ENCODE data around the gene TMEM52B.

Gene TMEM52B

GRCh38 chr12:10214136-10214894 is 35.5 kb downstream of the TMEM52B start:
- ChIA-PET CTCF (interaction anchor here (0.6 to 1.9 kb wide), 10 partner anchors 22 to 590 kb away, joined by 3 to 7 read pairs (median 4); no protein-coding TSS in a partner anchor), POLR2A (interaction anchor here (0.6 to 1.6 kb wide), 5 partner anchors 9 to 268 kb away, joined by 3 to 4 read pairs (median 3); partner anchors contain the start of gene KLRC3)

More at GRCh38 chr12:10214136-10214894, 35.5 kb downstream of the TMEM52B start:
- Histone ChIP-seq H3K36me3 (ENCODE audit: control insufficient read depth in 2 of 2, insufficient read depth in 1 of 2, low read length in 2 of 2) (peaks cover 7 to 16% of the 10 kb centered on the region in 2 experiments; a peak in 2 of 3 replicates), H3K27ac (ENCODE audit: extremely low read depth, low read depth, low read length) (peak overlapping the region; percentile 93; the same call in 1 of the 2 replicates), H3K4me3 (ENCODE audit: low read depth, low read length) (peak overlapping the region; percentile 98), H3K4me1 (ENCODE audit: control insufficient read depth, insufficient read depth, low read length) (peaks cover 6% of the 10 kb centered on the region), H3K9me3 (ENCODE audit: control insufficient read depth, insufficient read depth, low read depth, low read length) (no peaks in the 10 kb centered on the region)
- TF ChIP-seq OSR2 (tag by site-specific recombination; IDR thresholded peaks at IDR 0.05) (peak; percentile 59; the same call in 1 of the 2 replicates), ZFP41 (tag by site-specific recombination; IDR thresholded peaks at IDR 0.05; ENCODE audit: borderline replicate concordance) (no peak), ZNF362 (tag by site-specific recombination; IDR thresholded peaks at IDR 0.05) (0 out of 2 replicates have a peak, but pooled peaks have one; percentile 11), ZNF157 (tag by site-specific recombination; IDR thresholded peaks at IDR 0.05) (no peak), FEZF1 (tag by site-specific recombination; IDR thresholded peaks at IDR 0.05) (0 out of 2 replicates have a peak, but pooled peaks have one; percentile 7), OVOL3 (tag by site-specific recombination; IDR thresholded peaks at IDR 0.05) (no peak), ZBTB48 (tag by site-specific recombination; IDR thresholded peaks at IDR 0.05) (peak; percentile 60; the same call in 1 of the 2 replicates), ZNF266 (tag by site-specific recombination; IDR thresholded peaks at IDR 0.05; ENCODE audit: low read depth) (no peak), PRDM2 (tag by site-specific recombination; IDR thresholded peaks at IDR 0.05; ENCODE audit: borderline replicate concordance) (no peak), KLF10 (tag by site-specific recombination; IDR thresholded peaks at IDR 0.05) (peak; percentile 16; the same call in 1 of the 2 replicates), ZNF623 (tag by site-specific recombination; IDR thresholded peaks at IDR 0.05) (no peak), ZNF140 (tag by site-specific recombination; IDR thresholded peaks at IDR 0.05) (no peak), ZNF423 (tag by site-specific recombination; IDR thresholded peaks at IDR 0.05) (no peak), ZNF404 (tag by site-specific recombination; IDR thresholded peaks at IDR 0.05) (no peak)
- TF ChIP-seq, protein P1, sequence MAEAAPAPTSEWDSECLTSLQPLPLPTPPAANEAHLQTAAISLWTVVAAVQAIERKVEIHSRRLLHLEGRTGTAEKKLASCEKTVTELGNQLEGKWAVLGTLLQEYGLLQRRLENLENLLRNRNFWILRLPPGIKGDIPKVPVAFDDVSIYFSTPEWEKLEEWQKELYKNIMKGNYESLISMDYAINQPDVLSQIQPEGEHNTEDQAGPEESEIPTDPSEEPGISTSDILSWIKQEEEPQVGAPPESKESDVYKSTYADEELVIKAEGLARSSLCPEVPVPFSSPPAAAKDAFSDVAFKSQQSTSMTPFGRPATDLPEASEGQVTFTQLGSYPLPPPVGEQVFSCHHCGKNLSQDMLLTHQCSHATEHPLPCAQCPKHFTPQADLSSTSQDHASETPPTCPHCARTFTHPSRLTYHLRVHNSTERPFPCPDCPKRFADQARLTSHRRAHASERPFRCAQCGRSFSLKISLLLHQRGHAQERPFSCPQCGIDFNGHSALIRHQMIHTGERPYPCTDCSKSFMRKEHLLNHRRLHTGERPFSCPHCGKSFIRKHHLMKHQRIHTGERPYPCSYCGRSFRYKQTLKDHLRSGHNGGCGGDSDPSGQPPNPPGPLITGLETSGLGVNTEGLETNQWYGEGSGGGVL (tag by site-specific recombination; IDR thresholded peaks at IDR 0.05): 0 out of 2 replicates have a peak, but pooled peaks have one; percentile 8
- TF ChIP-seq, protein P2, sequence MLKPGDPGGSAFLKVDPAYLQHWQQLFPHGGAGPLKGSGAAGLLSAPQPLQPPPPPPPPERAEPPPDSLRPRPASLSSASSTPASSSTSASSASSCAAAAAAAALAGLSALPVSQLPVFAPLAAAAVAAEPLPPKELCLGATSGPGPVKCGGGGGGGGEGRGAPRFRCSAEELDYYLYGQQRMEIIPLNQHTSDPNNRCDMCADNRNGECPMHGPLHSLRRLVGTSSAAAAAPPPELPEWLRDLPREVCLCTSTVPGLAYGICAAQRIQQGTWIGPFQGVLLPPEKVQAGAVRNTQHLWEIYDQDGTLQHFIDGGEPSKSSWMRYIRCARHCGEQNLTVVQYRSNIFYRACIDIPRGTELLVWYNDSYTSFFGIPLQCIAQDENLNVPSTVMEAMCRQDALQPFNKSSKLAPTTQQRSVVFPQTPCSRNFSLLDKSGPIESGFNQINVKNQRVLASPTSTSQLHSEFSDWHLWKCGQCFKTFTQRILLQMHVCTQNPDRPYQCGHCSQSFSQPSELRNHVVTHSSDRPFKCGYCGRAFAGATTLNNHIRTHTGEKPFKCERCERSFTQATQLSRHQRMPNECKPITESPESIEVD (tag by site-specific recombination; IDR thresholded peaks at IDR 0.05): peak; percentile 31; the same call in 1 of the 2 replicates
- TF ChIP-seq, protein P3, sequence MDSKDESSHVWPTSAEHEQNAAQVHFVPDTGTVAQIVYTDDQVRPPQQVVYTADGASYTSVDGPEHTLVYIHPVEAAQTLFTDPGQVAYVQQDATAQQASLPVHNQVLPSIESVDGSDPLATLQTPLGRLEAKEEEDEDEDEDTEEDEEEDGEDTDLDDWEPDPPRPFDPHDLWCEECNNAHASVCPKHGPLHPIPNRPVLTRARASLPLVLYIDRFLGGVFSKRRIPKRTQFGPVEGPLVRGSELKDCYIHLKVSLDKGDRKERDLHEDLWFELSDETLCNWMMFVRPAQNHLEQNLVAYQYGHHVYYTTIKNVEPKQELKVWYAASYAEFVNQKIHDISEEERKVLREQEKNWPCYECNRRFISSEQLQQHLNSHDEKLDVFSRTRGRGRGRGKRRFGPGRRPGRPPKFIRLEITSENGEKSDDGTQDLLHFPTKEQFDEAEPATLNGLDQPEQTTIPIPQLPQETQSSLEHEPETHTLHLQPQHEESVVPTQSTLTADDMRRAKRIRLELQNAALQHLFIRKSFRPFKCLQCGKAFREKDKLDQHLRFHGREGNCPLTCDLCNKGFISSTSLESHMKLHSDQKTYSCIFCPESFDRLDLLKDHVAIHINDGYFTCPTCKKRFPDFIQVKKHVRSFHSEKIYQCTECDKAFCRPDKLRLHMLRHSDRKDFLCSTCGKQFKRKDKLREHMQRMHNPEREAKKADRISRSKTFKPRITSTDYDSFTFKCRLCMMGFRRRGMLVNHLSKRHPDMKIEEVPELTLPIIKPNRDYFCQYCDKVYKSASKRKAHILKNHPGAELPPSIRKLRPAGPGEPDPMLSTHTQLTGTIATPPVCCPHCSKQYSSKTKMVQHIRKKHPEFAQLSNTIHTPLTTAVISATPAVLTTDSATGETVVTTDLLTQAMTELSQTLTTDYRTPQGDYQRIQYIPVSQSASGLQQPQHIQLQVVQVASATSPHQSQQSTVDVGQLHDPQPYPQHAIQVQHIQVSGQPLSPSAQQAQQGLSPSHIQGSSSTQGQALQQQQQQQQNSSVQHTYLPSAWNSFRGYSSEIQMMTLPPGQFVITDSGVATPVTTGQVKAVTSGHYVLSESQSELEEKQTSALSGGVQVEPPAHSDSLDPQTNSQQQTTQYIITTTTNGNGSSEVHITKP (tag by site-specific recombination; IDR thresholded peaks at IDR 0.05): peak; percentile 60
- TF ChIP-seq, protein P4, sequence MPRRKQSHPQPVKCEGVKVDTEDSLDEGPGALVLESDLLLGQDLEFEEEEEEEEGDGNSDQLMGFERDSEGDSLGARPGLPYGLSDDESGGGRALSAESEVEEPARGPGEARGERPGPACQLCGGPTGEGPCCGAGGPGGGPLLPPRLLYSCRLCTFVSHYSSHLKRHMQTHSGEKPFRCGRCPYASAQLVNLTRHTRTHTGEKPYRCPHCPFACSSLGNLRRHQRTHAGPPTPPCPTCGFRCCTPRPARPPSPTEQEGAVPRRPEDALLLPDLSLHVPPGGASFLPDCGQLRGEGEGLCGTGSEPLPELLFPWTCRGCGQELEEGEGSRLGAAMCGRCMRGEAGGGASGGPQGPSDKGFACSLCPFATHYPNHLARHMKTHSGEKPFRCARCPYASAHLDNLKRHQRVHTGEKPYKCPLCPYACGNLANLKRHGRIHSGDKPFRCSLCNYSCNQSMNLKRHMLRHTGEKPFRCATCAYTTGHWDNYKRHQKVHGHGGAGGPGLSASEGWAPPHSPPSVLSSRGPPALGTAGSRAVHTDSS (tag by site-specific recombination; IDR thresholded peaks at IDR 0.05): no peak

Data from HEK293 (cell line).